Activated CD8-positive, alpha-beta T cell treated with anti-CD3 and anti-CD28 coated beads, Interleukin-2, amount 10 ng/mL, durations not matched to agents 7 days and 5 days (primary cell): ENCODE results near the gene SCO2. TPM values are rescaled to one million over a fixed set of nuclear protein-coding genes. Genes with fewer than 3 reads are reported as not detected.

Source experiments
- total RNA-seq, 2 experiments: library from RNA; stranded (reverse); gene quantifications; one replicate each; pipeline ENCODE4 v1.2.3, GENCODE V29; 2021

SCO2 gene
- total RNA-seq, 2 experiments from 2014 or later, result 11.7 to 13.9 TPM

Other genes starting within 250 kb of the SCO2 start
- 10 to 100 TPM; 48.4 to 49.9 TPM for gene PLXNB2, start 218.0 kb downstream of the SCO2 start, total RNA-seq
- gene DENND6B, start 198.6 kb downstream of the SCO2 start, total RNA-seq, result 1 to 10 TPM; 6.0 to 7.0 TPM
- 10 to 100 TPM; 62.1 to 64.9 TPM for gene PPP6R2, start 182.3 kb downstream of the SCO2 start, total RNA-seq
- 100 to 1,000 TPM; 177 to 183 TPM for gene SBF1, start 50.6 kb downstream of the SCO2 start, total RNA-seq
- gene ADM2, start 44.1 kb downstream of the SCO2 start, total RNA-seq, result 1 to 10 TPM; 4.1 to 4.2 TPM
- under 1 TPM in 1 of 2 experiments, not detected in 1; 0.40 TPM for gene MIOX, start 38.7 kb downstream of the SCO2 start, total RNA-seq
- gene LMF2, start 17.9 kb downstream of the SCO2 start, total RNA-seq, result 100 to 1,000 TPM; 119 to 132 TPM
- gene NCAPH2, start 17.4 kb downstream of the SCO2 start, total RNA-seq, result 100 to 1,000 TPM; 146 to 150 TPM
- 10 to 100 TPM; 71.8 to 76.6 TPM for gene TYMP, start 4.4 kb upstream of the SCO2 start, total RNA-seq
- gene KLHDC7B, start 20.3 kb upstream of the SCO2 start, total RNA-seq, result 10 to 100 TPM; 10.6 to 12.0 TPM
- gene SYCE3, start 37.3 kb upstream of the SCO2 start, total RNA-seq, result not detected
- gene CPT1B, start 52.8 kb upstream of the SCO2 start, total RNA-seq, result 10 to 100 TPM; 77.4 to 80.9 TPM
- 100 to 1,000 TPM in 1 of 2 experiments, 10 to 100 TPM in 1; 98.9 to 101 TPM for gene CHKB, start 57.3 kb upstream of the SCO2 start, total RNA-seq
- under 1 TPM; 0.29 to 0.31 TPM for gene MAPK8IP2, start 75.2 kb upstream of the SCO2 start, total RNA-seq
- 10 to 100 TPM; 28.8 to 35.1 TPM for gene ARSA, start 102.6 kb upstream of the SCO2 start, total RNA-seq
- gene SHANK3, start 147.2 kb upstream of the SCO2 start, total RNA-seq, result under 1 TPM in 1 of 2 experiments, not detected in 1; 0.05 TPM
- not detected for gene ACR, start 212.6 kb upstream of the SCO2 start, total RNA-seq